Dedifferentiated amniotic fluid mesenchymal stem cell (primary cell): ENCODE results near the gene FBL.
"Not testable (repeated sequence)": the region's sequence is repeated elsewhere in the genome, so short reads cannot be mapped to it uniquely, and the experiment has no call there.

Experiments used
- DNase-seq: peaks from one replicate; pipeline ENCODE4 v3.0.0-alpha.2; 2016; ENCODE audit errors: extremely low spot score

Gene FBL

DNA sequence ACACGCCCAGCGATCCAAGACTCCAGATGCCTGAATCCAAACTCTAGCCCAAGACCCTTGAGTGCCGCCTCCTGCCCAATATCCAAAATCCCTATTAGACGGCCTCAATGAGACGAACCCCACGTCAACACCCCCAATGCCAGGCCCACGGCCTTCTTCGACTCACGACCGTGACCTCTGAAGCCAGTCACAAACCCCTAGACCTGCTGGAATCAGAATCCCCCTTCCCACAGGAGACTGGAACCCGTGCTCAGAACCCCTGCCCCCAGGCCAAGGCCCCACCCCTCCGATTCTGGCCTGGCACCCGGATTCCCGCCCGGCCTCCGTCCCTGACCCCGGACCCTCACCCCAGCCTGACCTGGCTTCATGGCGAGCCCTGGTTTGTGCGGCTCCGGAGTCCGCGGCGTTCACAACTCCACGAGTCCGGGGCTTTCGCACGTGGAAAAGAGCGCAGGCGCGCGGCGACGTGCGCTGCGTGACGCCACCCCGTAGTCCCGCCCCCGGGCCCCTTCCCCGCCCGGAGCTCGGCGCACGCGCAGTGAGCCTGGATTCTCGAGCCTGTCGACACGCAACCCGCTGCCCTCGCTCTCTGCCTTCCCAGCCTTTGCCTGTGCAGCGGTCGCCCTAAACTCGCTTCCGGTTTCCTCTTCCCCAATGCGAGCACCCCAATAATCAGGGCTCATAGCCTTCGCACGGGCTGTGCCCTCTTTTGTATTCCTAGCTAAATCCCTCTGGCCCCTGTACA lies at the start of gene FBL:
Gene FBL, minus strand, starts transcription at position 447 of the 745 bp plus-strand sequence. Its CDS starts 79 bp downstream, at position 368.
- DNase-seq: peak; percentile 92

DNA sequence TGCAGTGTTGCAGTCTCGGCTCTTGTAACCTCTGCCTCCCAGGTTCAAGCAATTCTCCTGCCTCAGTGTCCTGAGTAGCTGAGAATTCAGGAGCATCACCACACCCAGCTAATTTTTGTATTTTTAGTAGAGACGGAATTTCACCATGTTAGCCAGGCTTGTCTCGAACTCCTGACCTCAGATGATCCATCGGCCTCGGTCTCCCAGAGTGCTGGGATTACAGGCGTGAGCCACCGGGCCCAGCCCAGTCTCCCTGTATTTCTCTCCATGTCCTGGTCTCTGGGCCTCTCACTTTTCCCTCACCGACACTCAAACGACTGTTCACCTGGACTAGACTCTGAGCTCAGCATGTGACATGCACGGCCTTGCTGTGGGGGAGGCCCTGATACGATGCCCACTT lies 48.9 kb upstream of the FBL start:
- DNase-seq: not testable (repeated sequence)

DNA sequence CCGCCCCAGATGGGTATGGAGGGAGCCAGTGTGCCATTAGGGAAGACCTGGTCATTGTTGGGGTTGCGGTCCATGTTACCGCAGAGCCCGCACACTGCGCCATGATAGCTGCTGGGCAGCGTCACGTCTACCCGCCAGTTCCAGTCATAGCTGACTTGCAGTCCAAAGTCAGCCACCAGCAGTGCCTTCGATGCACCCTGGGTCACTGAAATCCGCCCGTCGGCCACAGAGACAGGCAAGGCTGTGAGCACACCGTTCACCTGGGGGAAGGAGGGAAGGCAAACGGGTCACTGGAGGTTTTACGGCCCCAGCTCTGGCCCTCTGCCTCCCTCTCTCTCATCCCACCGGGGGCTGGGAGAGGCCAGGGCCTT lies 48.0 kb upstream of the FBL start:
- not testable (repeated sequence) for DNase-seq

DNA sequence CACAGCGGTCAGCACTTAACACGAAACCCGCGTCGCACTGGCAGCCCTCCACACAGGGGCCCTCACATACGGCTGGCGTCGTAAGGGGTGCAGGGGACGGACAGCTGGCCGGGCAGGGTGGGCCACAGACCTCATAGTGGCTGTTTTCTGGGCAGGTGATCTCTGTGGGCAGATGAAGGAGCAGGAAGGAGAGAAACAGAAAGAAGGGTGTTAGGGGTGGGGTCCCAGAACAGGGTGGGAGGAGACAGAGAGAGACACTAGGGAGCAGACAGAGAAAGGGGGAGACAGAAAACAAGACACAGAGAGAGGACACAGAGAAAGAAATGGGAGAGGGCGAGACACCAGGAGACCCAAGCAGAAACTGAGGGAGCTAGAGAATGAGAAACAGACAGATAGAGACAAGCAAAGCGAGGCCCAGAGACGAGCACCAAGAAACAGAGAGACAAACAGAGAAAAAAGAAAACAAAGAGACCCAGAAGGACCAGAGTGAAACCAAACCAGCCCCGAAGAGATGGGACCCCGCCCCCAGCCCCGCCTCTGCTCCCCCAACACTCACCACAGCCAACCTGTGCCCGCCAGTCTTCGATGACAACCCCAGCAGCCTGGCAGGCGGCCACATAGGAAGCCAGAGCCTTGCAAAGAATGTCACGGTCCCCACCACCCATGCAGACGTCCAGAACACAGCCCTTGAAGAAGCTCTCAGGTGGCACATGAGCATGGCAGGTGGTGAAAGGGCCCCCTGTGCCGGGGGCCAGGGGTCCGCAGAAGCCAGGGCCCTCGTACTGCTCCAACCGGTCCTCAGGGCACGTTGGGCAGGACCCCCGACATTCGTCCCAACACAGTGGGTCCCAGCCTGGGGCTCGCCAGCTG lies 47.4 kb upstream of the FBL start:
- DNase-seq: not testable (repeated sequence)

DNA sequence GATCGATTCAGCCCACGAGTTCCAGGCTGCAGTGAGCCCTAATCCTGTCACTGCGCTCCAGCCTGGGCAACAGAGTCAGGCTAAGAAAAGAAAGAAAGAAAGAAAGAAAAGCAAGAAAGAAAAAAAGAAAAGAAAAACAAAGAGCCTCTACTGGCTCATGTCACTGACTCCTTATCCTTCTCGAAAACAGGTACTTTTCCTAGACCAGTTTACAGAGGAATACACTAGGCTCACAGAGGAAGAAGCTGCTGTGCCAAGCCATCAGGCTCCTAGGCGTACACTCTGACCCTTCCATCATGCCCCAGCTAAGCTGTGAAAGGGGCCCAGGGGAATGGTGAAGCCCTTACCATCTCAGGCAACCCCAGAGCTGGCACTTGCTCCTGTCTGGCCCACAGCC lies 46.3 kb upstream of the FBL start:
- DNase-seq: not testable (repeated sequence)

DNA sequence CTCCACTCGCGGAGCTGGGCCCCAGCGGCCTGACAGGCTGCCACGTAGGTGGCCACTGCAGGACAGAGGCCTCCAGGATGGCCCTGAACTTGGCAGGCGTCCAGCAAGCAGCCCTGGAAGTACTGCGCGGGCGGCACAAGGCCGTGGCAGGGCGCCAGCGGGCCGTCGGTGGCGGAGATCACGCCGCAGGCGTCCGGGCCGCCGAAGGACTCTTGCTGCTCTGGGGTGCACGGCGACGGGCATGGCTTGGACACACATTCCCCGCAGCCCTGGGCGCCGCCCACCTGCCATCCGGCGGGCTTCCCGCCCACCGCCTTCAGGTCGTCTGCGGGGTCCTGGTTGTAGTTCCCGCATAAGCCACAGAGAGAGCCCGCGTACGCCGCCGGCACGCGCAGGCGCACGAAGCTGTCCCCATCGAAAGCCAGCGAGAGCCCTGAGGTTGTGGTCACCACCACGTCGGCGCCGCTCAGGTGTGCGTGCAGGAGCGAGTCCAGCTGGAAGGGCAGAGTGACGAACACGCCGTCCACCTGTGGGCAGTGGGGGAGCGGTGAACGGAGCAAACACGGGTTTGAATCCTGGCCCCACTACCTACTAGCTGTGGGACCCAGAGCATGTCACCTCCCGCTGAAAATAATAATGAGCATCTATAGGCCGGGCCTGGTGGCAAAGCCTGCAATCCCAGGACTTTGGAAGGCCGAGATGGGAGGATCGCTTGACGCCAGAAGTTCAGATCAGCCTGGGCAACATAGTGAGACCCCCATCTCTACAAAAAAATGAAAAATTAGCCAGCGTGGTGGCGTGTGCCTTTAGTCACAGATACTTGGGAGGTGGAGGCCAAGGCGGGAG lies 45.7 kb upstream of the FBL start:
- not testable (repeated sequence) for DNase-seq

DNA sequence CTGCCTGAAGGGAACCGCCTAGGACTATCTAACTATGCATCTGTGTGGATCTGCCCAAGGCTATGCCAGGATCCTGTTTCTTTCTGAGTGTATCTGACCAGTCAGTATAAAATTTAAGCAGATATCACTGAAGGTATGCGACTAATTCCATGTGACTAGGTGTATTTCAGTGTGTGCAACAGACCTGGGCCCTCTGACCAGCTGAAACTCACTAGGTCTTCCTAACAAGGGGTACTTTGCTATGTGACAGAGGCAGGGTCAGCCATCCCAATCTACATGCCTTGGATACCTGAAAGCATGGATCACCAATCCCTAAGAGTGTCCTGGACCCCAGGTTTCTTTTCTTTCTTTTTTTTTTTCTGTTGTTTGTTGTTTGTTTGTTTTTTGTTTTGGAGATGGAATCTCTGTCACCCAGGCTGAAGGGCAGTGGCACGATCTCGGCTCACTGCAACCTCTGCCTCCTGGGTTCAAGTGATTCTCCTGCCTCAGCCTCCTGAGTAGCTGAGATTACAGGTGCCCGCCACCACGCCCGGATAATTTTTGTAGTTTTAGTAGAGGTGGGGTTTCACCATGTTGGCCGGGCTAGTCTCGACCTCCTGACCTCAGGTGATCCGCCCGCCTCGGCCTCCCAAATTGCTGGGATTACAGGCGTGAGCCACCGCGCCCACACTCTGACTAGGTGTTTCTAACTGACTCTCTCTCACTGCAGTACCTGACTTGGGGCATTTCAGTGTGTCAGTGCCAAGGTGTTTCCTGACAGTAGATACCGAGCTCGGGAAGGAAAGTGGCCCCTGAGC lies 44.8 kb upstream of the FBL start:
- DNase-seq: no peak

DNA sequence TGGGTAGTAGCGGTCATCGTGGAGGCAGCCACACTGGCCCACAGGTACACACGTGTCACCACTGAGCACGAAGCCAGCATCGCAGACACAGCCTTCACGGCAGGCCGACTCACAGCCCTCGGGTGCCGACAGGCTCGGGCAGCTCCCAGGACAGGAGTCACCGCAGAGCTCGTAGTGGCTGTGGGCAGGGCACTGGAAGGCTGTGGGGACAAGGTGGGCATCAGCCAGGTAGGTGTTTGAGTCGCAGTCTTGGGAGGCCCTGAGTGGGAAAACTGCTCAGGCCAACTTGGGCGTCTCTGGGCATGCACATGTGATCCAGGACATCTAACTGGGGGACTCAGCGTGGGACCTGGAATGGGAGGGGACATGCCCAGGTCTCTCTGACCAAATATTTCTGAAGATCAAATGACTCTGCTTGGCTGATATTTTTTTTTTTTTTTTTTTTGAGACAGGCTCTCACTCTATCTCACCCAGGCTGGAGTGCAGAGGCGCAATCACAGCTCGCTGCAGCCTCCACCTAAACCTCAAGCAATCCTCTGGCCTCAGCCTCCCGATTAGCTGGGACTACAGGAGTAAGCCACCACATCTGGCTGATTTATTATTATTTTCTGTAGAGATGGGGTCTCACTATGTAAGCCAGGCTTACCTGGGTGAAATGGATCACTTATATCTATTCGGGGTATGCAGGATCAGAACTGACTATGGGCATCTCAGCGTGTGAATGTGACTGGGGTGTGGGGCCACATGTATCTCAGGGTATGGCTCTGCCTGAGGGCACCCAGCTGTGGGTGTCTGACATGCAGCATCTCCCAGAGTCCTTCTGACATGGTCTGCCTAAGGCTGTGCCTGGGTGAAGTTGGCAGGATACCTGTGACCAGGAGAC lies 43.9 kb upstream of the FBL start:
- DNase-seq: not testable (repeated sequence)

DNA sequence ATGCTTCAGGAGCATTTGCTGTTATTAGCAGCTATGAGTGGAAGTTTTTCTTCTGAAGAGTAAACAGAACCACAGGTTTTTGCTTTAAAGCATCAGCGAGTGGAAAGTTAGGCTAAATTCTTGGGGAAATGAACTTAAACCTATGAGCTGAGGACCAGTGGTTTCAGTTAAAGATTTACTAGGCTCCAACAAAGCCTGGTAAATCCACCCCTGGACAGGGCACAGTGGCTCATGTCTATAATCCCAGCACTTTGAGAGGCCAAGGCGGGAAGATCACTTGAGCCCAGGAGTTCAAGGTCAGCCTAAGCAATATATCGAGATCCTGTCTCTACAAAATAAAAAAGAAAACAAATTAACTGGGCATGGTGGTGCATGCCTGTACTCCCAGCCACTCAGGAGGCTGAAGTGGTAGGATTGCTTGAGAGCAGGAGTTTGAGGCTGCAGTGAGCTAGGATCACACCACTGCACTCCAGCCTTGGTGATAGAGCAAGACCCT lies 41.3 kb upstream of the FBL start:
- not testable (repeated sequence) for DNase-seq

DNA sequence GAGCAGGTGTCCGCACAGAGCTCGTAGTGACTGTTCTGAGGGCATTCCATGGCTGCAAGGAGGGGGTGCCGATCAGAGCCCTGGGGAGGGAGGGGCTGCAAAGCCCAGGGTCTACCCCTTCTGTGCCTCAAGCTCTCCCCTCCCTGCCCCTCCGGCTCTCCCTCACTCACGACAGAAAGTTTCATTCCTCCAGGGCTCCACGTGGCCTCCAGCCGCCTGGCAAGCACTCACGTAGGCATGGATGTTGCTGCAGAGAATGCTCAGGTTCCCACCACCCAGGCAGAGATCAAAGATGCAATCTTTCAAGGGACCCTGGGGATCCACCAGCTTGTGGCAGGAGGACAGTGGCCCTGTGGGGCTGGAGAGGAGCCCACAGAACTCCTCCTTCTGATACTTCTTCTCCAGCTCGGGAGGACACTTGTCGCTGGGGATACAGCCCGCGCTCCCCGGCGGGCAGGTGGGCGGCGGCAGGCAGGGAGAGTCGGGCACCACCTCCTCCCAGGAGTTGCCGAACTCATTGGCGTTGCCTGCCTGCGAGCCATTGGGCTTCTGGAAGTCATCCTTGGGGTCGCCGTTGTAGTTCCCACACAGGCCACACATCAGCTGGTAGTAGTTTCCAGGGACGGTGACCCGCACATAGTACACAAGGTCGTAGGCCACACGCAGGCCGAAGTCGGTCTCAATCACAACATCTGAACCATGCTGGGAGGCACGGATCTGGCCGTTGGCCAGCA lies 39.8 kb upstream of the FBL start:
- not testable (repeated sequence) for DNase-seq

DNA sequence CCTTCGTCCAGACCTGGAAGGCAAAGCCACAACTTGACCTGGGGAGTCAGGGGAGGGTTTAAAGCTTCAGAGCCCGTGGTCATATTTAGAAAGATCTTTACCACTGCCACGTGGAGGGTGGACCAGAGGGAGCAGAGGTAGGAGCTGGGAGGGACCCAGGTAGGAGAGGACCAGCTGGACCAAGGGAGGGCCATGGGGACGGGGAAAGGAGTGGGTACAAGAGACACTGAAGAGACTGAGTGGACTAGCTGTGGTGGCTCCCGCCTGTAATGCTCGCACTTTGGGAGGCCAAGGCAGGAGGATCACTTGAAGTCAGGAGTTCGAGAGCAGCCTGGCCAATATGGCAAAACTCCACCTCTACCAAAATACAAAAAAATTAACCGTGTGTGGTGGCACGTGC lies 38.5 kb upstream of the FBL start:
- DNase-seq: not testable (repeated sequence)

DNA sequence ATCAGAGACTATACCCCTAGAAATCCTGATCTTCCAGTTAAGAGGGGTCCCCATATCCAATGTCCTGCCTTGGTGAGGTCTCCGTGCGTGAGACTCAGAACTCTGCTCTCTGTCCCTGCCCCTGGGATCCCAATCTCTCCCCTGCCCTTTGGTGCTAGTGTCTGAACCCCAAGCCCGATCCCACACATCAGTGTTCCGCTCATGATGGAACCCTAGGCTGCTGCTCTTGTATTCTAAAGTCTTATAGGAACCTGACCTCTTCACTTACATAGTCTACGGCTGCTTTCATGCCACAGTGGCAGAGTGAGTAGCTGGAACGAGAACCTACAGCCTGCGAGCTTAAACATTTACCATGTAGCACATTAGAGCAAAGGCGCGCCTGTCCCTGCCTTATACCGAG lies 36.5 kb upstream of the FBL start:
- DNase-seq: not testable (repeated sequence)

DNA sequence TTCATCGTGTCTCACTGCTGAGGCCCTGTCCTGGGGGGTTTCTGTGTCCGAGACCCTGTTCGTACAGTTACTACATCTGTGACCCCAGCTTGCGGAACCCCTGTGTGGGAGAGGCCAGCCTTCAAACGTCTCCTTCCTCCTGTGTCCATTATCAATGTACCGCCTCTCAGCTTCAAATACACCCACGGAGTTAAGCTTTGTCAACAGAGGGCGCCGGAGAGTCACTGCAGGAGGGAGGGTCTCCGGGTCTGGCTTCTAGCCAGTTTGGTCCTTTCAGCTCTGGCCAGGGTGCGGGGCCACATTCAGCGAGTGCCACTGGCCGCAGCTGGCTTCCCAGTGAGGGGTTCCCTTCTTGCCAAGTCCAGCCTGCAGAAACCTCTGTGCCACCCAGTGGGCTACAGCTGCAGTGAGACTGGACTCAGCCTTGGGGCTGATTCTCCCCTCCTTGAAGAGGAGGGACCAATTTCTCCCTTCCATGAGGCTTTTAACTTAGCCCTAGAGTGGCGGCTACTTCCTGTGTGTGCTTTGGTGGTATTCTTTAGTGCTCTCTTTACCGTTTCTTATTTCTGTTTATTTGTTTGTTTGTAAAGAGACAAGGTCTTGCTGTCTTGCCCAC lies 35.4 kb upstream of the FBL start:
- not testable (repeated sequence) for DNase-seq

DNA sequence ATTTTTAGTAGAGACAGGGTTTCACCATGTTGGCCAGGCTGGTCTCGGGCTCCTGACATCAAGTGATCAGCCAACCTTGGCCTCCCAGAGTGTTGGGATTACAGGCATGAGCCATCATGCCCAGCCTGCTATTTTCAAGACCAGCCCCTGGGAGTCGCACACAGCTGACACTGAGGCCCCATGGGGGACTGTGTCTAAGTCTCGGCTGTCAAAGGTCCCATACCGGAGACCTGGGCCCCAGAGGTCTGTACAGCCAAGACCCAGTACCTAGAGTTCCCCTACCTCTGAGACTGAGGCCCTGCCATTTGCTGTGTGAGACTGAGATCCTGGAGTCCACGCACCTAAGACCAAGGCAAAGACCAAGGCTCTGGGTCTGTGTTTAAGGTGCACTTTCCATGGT lies 34.1 kb upstream of the FBL start:
- not testable (repeated sequence) for DNase-seq

DNA sequence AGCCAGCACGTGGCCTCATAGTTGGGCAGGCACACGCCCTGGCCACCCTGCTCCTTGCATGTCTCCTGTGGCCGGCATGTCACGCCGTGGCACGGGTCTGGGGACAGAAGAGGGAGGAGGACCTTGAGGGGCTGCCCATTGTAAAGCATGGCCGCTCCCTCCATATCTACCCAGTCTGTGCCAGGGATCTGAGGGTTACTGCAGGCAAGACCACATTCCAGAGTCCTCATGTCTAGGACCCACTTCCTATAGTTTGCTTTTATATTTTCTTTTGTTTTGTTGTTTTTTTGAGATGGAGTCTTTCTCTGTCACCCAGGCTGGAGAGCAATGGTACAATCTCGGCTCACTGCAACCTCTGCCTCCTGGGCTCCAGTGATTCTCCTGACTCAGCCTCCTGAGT lies 33.6 kb upstream of the FBL start:
- DNase-seq: not testable (repeated sequence)

DNA sequence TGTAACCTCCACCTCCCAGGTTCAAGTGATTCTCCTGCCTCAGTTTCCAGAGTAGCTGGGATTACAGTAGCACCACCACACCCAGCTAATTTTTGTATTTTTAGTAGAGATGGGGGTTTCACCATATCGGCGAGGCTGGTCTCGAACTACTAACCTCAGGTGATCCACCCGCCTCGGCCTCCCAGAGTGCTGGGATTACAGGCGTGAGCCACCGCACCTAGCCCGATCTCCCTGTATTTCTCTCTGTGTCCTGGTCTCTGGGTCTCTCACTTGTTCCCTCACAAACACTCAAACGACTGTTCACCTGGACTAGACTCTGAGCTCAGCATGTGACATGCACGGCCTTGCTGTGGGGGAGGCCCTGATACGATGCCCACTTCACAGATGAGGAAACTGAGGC lies 32.7 kb upstream of the FBL start:
- not testable (repeated sequence) for DNase-seq

DNA sequence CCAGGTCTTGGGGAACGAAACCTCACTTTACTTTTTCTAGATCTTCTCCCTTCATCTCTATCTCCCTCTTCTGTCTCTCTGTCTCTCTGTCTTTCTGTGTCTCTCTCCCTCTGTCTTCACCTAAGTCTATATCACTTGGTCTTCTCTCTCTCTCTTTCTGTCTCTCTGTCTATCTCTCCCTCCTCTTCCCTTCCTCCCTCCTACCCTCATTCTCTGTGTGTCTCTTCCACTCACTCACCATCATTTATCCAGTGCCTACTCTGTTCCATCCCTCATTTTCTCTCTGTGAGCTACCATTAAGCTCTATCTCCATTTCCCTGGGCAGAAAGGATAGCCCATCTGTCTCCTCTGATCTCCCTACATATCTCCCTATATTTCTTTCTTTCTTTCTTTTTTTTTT lies 32.2 kb upstream of the FBL start:
- DNase-seq: no peak

DNA sequence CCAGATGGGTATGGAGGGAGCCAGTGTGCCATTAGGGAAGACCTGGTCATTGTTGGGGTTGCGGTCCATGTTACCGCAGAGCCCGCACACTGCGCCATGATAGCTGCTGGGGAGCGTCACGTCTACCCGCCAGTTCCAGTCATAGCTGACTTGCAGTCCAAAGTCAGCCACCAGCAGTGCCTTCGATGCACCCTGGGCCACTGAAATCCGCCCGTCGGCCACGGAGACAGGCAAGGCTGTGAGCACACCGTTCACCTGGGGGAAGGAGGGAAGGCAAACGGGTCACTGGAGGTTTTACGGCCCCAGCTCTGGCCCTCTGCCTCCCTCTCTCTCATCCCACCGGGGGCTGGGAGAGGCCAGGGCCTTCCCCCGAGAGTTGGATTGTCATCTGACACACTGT lies 31.8 kb upstream of the FBL start:
- DNase-seq: not testable (repeated sequence)

DNA sequence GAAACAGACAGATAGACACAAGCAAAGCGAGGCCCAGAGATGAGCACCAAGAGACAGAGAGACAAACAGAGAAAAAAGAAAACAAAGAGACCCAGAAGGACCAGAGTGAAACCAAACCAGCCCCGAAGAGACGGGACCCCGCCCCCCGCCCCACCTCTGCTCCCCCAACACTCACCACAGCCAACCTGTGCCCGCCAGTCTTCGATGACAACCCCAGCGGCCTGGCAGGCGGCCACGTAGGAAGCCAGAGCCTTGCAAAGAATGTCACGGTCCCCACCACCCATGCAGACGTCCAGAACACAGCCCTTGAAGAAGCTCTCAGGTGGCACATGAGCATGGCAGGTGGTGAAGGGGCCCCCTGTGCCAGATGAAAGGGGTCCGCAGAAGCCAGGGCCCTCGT lies 31.3 kb upstream of the FBL start:
- not testable (repeated sequence) for DNase-seq
